H1 (cell line): ENCODE measurements around the gene EED. TPM values are rescaled to one million over a fixed set of nuclear protein-coding genes. Genes with fewer than 3 reads are reported as not detected.
"Not testable (repeated sequence)": the region's sequence is repeated elsewhere in the genome, so short reads cannot be mapped to it uniquely, and the experiment has no call there.

Source experiments
- CTCF ChIA-PET: fragments of 300-600 bp; sonication (Branson Sonifier 250); formaldehyde crosslinking; loops from one replicate; lab custom pipeline; 2021; ENCODE audit not compliant: partially characterized antibody; lab: Charles Lee
- POLR2A ChIA-PET: fragments of 300-600 bp; sonication (Branson Sonifier 250); formaldehyde crosslinking; loops from one replicate; lab custom pipeline; 2021; ENCODE audit warnings: inconsistent platforms; ENCODE audit not compliant: partially characterized antibody; lab: Charles Lee
- DNase-seq, 2 experiments: peaks; one replicate each; pipeline versions ENCODE4 v3.0.0 to v3.0.0-alpha.2; 2010 to 2022; ENCODE audit warnings: low spot score in 2 of 2, low read depth in 1 of 2, mixed read lengths in 1 of 2
- FAIRE-seq: peaks from 2 replicates; lab custom pipeline; 2011; peaks lifted over from hg19 to GRCh38; lab: Jason Lieb, UNC
- H2AFZ ChIP-seq: 2 replicates; pipeline ENCODE4 v1.8.1; 2012; ENCODE audit warnings: low read length, inconsistent platforms
- H2AK5ac ChIP-seq: 2 replicates; pipeline ENCODE4 v1.6.1; 2013; ENCODE audit warnings: low read depth, low read length
- H2BK120ac ChIP-seq: replicated peaks from 2 replicates; pipeline ENCODE3; 2013; ENCODE audit warnings: low read depth, low read length, inconsistent platforms
- H2BK12ac ChIP-seq: 2 replicates; pipeline ENCODE4 v1.6.1; 2013; ENCODE audit warnings: low read depth, low read length
- H2BK15ac ChIP-seq: 2 replicates; pipeline ENCODE4 v1.6.1; 2013; ENCODE audit warnings: low read length
- H2BK20ac ChIP-seq: 2 replicates; pipeline ENCODE4 v1.6.1; 2013; ENCODE audit warnings: low read length
- H2BK5ac ChIP-seq: 2 replicates; pipeline ENCODE4 v1.6.1; 2013; ENCODE audit warnings: low read depth, low read length
- H3K14ac ChIP-seq: 2 replicates; pipeline ENCODE4 v1.6.1; 2013; ENCODE audit warnings: inconsistent platforms; ENCODE audit not compliant: insufficient read length
- H3K18ac ChIP-seq: 2 replicates; pipeline ENCODE4 v1.6.1; 2013; ENCODE audit warnings: low read length; ENCODE audit errors: extremely low read depth
- H3K23ac ChIP-seq: 2 replicates; pipeline ENCODE4 v1.6.1; 2013; ENCODE audit warnings: inconsistent platforms; ENCODE audit not compliant: insufficient read length
- H3K23me2 ChIP-seq: 2 replicates; pipeline ENCODE4 v1.6.1; 2013; ENCODE audit warnings: low read depth, low read length
- H3K27ac ChIP-seq: 2 replicates; pipeline ENCODE4 v1.6.1; 2011; ENCODE audit warnings: low read depth, low read length, inconsistent platforms
- H3K27me3 ChIP-seq, 4 experiments: replicated peaks in 1 of 4; 1 replicate in 1 of 4; 2 replicates in 3 of 4; pipeline versions ENCODE4 v1.6.1 to v1.8.1; 2011 to 2013; ENCODE audit warnings: low read length in 3 of 4, mild to moderate bottlenecking in 3 of 4, inconsistent platforms in 2 of 4, mixed read lengths in 2 of 4, moderate library complexity in 1 of 4; ENCODE audit not compliant: control insufficient read depth in 3 of 4, insufficient read depth in 3 of 4; ENCODE audit errors: extremely low read depth in 1 of 4
- H3K36me3 ChIP-seq, 4 experiments: 2 replicates each; pipeline versions ENCODE4 v1.6.1 to v1.8.1; 2011 to 2013; ENCODE audit warnings: mild to moderate bottlenecking in 4 of 4, low read length in 3 of 4, moderate library complexity in 2 of 4, control low read depth in 1 of 4, inconsistent platforms in 1 of 4; ENCODE audit not compliant: insufficient read depth in 4 of 4, control insufficient read depth in 2 of 4
- H3K4ac ChIP-seq: replicated peaks from 2 replicates; pipeline ENCODE3; 2013; ENCODE audit warnings: low read length, low read depth, mixed read lengths, inconsistent platforms; ENCODE audit not compliant: insufficient read length
- H3K4me1 ChIP-seq, 4 experiments: replicated peaks in 1 of 4; 1 replicate in 1 of 4; 2 replicates in 3 of 4; pipeline versions ENCODE4 v1.6.1 to v1.8.1; 2011 to 2013; ENCODE audit warnings: low read length in 3 of 4, inconsistent platforms in 2 of 4, mixed read lengths in 1 of 4; ENCODE audit not compliant: insufficient read depth in 4 of 4, control insufficient read depth in 3 of 4
- H3K4me2 ChIP-seq, 2 experiments: 2 replicates each; pipeline versions ENCODE4 v1.6.1 to v1.8.1; 2011 to 2013; ENCODE audit warnings: low read depth in 2 of 2, low read length in 2 of 2, control low read depth in 1 of 2, inconsistent platforms in 1 of 2, mild to moderate bottlenecking in 1 of 2; ENCODE audit not compliant: insufficient read depth in 1 of 2
- H3K4me3 ChIP-seq, 4 experiments: fragments of 200-600, 300-600 bp in 1 of 4; sonication (generic), shearing (Covaris generic), sonication (Bioruptor Twin) in 1 of 4; 2 replicates each; pipeline versions ENCODE4 v1.5.1 to v1.8.1; 2011 to 2016; ENCODE audit warnings: low read length in 4 of 4, low read depth in 3 of 4, control low read depth in 2 of 4, inconsistent platforms in 2 of 4, mild to moderate bottlenecking in 2 of 4, mixed read lengths in 1 of 4, moderate library complexity in 1 of 4; ENCODE audit not compliant: insufficient read depth in 2 of 4; ENCODE audit errors: extremely low read depth in 1 of 4
- H3K56ac ChIP-seq: replicated peaks from 2 replicates; pipeline ENCODE3; 2013; ENCODE audit warnings: low read depth, mild to moderate bottlenecking, mixed read lengths, low read length, inconsistent platforms; ENCODE audit not compliant: insufficient read length
- H3K79me1 ChIP-seq: 2 replicates; pipeline ENCODE4 v1.6.1; 2013; ENCODE audit warnings: low read depth, low read length, control low read depth
- H3K79me2 ChIP-seq, 2 experiments: 2 replicates each; pipeline versions ENCODE4 v1.6.1 to v1.8.1; 2012 to 2013; ENCODE audit warnings: low read length in 2 of 2, mild to moderate bottlenecking in 2 of 2, inconsistent platforms in 1 of 2; ENCODE audit not compliant: insufficient read depth in 2 of 2, control insufficient read depth in 1 of 2
- H3K9ac ChIP-seq, 4 experiments: replicated peaks in 1 of 4; 1 replicate in 1 of 4; 2 replicates in 3 of 4; pipeline versions ENCODE4 v1.6.1 to v1.8.1; 2011 to 2013; ENCODE audit warnings: low read depth in 3 of 4, low read length in 3 of 4, control low read depth in 2 of 4, mild to moderate bottlenecking in 2 of 4, moderate library complexity in 2 of 4, inconsistent platforms in 1 of 4; ENCODE audit errors: extremely low read depth in 1 of 4
- H3K9me3 ChIP-seq, 2 experiments: 2 replicates each; pipeline versions ENCODE4 v1.6.1 to v1.8.1; 2012 to 2013; ENCODE audit warnings: mild to moderate bottlenecking in 2 of 2, moderate library complexity in 2 of 2, control low read depth in 1 of 2, inconsistent platforms in 1 of 2, low read depth in 1 of 2, low read length in 1 of 2, mixed read lengths in 1 of 2; ENCODE audit not compliant: insufficient read depth in 2 of 2
- H4K20me1 ChIP-seq, 2 experiments: replicated peaks in 1 of 2; 2 replicates each; pipeline versions ENCODE3 to v1.8.1; 2011 to 2013; ENCODE audit warnings: inconsistent platforms in 2 of 2, low read length in 2 of 2, mild to moderate bottlenecking in 1 of 2; ENCODE audit not compliant: insufficient read depth in 2 of 2, control insufficient read depth in 1 of 2
- H4K5ac ChIP-seq: 2 replicates; pipeline ENCODE4 v1.6.1; 2013; ENCODE audit warnings: low read length, low read depth, mixed read lengths, inconsistent platforms; ENCODE audit not compliant: insufficient read length
- H4K8ac ChIP-seq: 2 replicates; pipeline ENCODE4 v1.8.0; 2013; ENCODE audit warnings: mild to moderate bottlenecking, moderate library complexity, low read length, inconsistent platforms; ENCODE audit not compliant: insufficient read depth; ENCODE audit errors: extremely low read depth
- H4K91ac ChIP-seq: replicated peaks from 2 replicates; pipeline ENCODE3; 2013; ENCODE audit warnings: low read length, mixed read lengths, inconsistent platforms; ENCODE audit not compliant: insufficient read length
- WGBS, 2 experiments: shearing (Covaris generic) in 1 of 2; methylation state at CpG; one replicate each; pipeline versions ENCODE4 v1.1.6 to v1.1.7; 2013 to 2015; ENCODE audit warnings: low lambda C conversion rate in 2 of 2, mixed read lengths in 2 of 2, inconsistent platforms in 1 of 2, low coverage in 1 of 2, missing lambda C conversion rate in 1 of 2; ENCODE audit not compliant: insufficient replicate concordance in 2 of 2, insufficient coverage in 1 of 2, insufficient read length in 1 of 2; ENCODE audit errors: extremely low coverage in 1 of 2, missing lambda C conversion rate in 1 of 2; 5-methylcytosine and 5-hydroxymethylcytosine counted together
- polyA plus RNA-seq, 7 experiments: library from polyadenylated mRNA; depleted of rRNA in 3 of 7; stranded (reverse) in 5 of 7; unstranded in 2 of 7; fragments of >200 nt in 5 of 7; fragments of 200-250 nt in 2 of 7; gene quantifications; 1 replicate in 5 of 7; 2 replicates in 1 of 7; 4 replicates in 1 of 7; pipeline versions ENCODE4 v1.2.1 to v1.2.3, GENCODE V29; 2011 to 2013; ENCODE audit warnings: missing spikeins in 2 of 7, mixed read lengths in 2 of 7
- total RNA-seq: library from RNA; stranded (reverse); fragmentation: NEBNext Ultra II Directional; extraction: Animal tissue kit (Norgen Biotek cat#: 25700); gene quantifications from 2 replicates; pipeline ENCODE4 v1.2.1, GENCODE V29; 2021

Gene EED
- total and polyA plus RNA-seq, 2 of the 8 experiments (the other 6 are each of a cell fraction or from before 2014, with no cell fraction given), result 12.6 to 26.9 TPM

DNA sequence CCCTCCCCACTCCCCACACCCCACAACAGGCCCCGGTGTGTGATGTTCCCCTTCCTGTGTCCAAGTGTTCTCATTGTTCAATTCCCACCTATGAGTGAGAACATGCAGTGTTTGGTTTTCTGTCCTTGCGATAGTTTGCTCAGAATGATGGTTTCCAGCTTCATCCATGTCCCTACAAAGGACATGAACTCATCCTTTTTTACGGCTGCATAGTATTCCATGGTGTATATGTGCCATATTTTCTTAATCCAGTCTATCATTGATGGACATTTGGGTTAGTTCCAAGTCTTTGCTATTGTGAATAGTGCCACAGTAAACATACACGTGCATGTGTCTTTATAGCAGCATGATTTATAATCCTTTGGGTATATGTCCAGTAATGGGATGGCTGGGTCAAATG lies 64.2 kb downstream of the EED start:
- POLR2A ChIA-PET, H3K18ac ChIP-seq: not testable (repeated sequence)

More for the DNA sequence above, 64.2 kb downstream of the EED start:
- H2BK120ac ChIP-seq, H3K27me3 ChIP-seq, H3K4me2 ChIP-seq, H3K4me1 ChIP-seq, DNase-seq, H3K56ac ChIP-seq, H3K23ac ChIP-seq, H3K79me1 ChIP-seq, H3K27ac ChIP-seq, H4K8ac ChIP-seq, H2BK5ac ChIP-seq, H2BK12ac ChIP-seq, H4K5ac ChIP-seq, H3K9ac ChIP-seq, H3K23me2 ChIP-seq, H3K9me3 ChIP-seq, H2AK5ac ChIP-seq, H4K91ac ChIP-seq, H3K14ac ChIP-seq, H3K36me3 ChIP-seq, H3K4me3 ChIP-seq, H3K4ac ChIP-seq, H2BK15ac ChIP-seq, FAIRE-seq, H2AFZ ChIP-seq, CTCF ChIA-PET, H2BK20ac ChIP-seq, H4K20me1 ChIP-seq: not testable (repeated sequence)
- WGBS, 2 experiments, result 88% methylated on average over 3 of the region's 4 CpGs; no CpG with 5 or more reads in 1 of the 2 experiments
- H3K79me2 ChIP-seq, result peaks cover 0 to 19% of the 10 kb centered on the region in 2 experiments; a peak in 2 of 4 replicates
